ES-I3 (cell line): Measurements from ENCODE around the gene LAIR2.

Experiments used
- H3K36me3 ChIP-seq: 2 replicates; pipeline ENCODE4 v1.6.1; 2013; ENCODE audit warnings: mild to moderate bottlenecking, low read length, control low read depth, moderate library complexity; ENCODE audit not compliant: insufficient read depth
- H3K4me1 ChIP-seq: 2 replicates; pipeline ENCODE4 v1.6.1; 2013; ENCODE audit warnings: mild to moderate bottlenecking, control low read depth, low read length; ENCODE audit not compliant: insufficient read depth
- H3K9ac ChIP-seq: 2 replicates; pipeline ENCODE4 v1.6.1; 2013; ENCODE audit warnings: low read depth, mild to moderate bottlenecking, low read length, moderate library complexity
- H3K9me3 ChIP-seq: 2 replicates; pipeline ENCODE4 v1.6.1; 2013; ENCODE audit warnings: mild to moderate bottlenecking, low read length, moderate library complexity; ENCODE audit not compliant: control insufficient read depth, insufficient read depth

Gene LAIR2

GRCh38 chr19:54502518-54503048 lies at the start of gene LAIR2:
LAIR2 (plus strand) TSS chr19:54502831; CDS start chr19:54502919, 88 bp downstream.
- H3K4me1 ChIP-seq = no peaks in the 10 kb centered on the region
- no peaks in the 10 kb centered on the region for H3K36me3 ChIP-seq
- no peak within 1 kb of the TSS for H3K9ac ChIP-seq
- no peaks in the 10 kb centered on the region for H3K9me3 ChIP-seq

GRCh38 chr19:54453921-54454780 lies 48.5 kb upstream of the LAIR2 start:
- Histone ChIP-seq H3K9ac (no peak overlapping the region), H3K36me3 (peaks cover 25% of the 10 kb centered on the region), H3K9me3 (no peaks in the 10 kb centered on the region), H3K4me1 (peaks cover 5% of the 10 kb centered on the region; the same call in 1 of the 2 replicates)

GRCh38 chr19:54454781-54455675 lies 47.6 kb upstream of the LAIR2 start:
- Histone ChIP-seq H3K9me3 (no peaks in the 10 kb centered on the region), H3K4me1 (peaks cover 5% of the 10 kb centered on the region; the same call in 1 of the 2 replicates), H3K36me3 (peaks cover 25% of the 10 kb centered on the region), H3K9ac (no peak overlapping the region)

GRCh38 chr19:54455786-54456422 lies 46.7 kb upstream of the LAIR2 start:
- Histone ChIP-seq H3K4me1 (no peaks in the 10 kb centered on the region), H3K36me3 (peaks cover 25% of the 10 kb centered on the region), H3K9ac (no peak overlapping the region), H3K9me3 (no peaks in the 10 kb centered on the region)

- Histone ChIP-seq H3K36me3 (peaks cover 25% of the 10 kb centered on the region), H3K9me3 (no peaks in the 10 kb centered on the region), H3K4me1 (no peaks in the 10 kb centered on the region; the same call in 1 of the 2 replicates), H3K9ac (no peak overlapping the region)
Measured at GRCh38 chr19:54456423-54457373, 45.9 kb upstream of the LAIR2 start.

- Histone ChIP-seq H3K9ac (no peak overlapping the region), H3K36me3 (peaks cover 16% of the 10 kb centered on the region), H3K4me1 (peaks cover 7% of the 10 kb centered on the region; the same call in 1 of the 2 replicates), H3K9me3 (no peaks in the 10 kb centered on the region)
Measured at GRCh38 chr19:54457773-54458647, 44.6 kb upstream of the LAIR2 start.

GRCh38 chr19:54458648-54459281 lies 43.9 kb upstream of the LAIR2 start:
- no peaks in the 10 kb centered on the region for H3K9me3 ChIP-seq
- H3K9ac ChIP-seq = no peak overlapping the region
- peaks cover 14% of the 10 kb centered on the region for H3K36me3 ChIP-seq
- peaks cover 7% of the 10 kb centered on the region; the same call in 1 of the 2 replicates for H3K4me1 ChIP-seq

GRCh38 chr19:54459282-54460229 lies 43.1 kb upstream of the LAIR2 start:
- Histone ChIP-seq H3K4me1 (peaks cover 7% of the 10 kb centered on the region; the same call in 1 of the 2 replicates), H3K36me3 (peaks cover 13% of the 10 kb centered on the region), H3K9me3 (no peaks in the 10 kb centered on the region), H3K9ac (no peak overlapping the region)

- Histone ChIP-seq H3K4me1 (peaks cover 7% of the 10 kb centered on the region; the same call in 1 of the 2 replicates), H3K9ac (no peak overlapping the region), H3K36me3 (peaks cover 6% of the 10 kb centered on the region), H3K9me3 (no peaks in the 10 kb centered on the region)
Measured at GRCh38 chr19:54460230-54461005, 42.2 kb upstream of the LAIR2 start.

- H3K36me3 ChIP-seq = peaks cover 6% of the 10 kb centered on the region
- no peaks in the 10 kb centered on the region for H3K9me3 ChIP-seq
- H3K9ac ChIP-seq = no peak overlapping the region
- H3K4me1 ChIP-seq = peaks cover 7% of the 10 kb centered on the region; the same call in 1 of the 2 replicates
Measured at GRCh38 chr19:54461210-54461609, 41.4 kb upstream of the LAIR2 start.

- peaks cover 7% of the 10 kb centered on the region; the same call in 1 of the 2 replicates for H3K4me1 ChIP-seq
- peaks cover 6% of the 10 kb centered on the region for H3K36me3 ChIP-seq
- no peaks in the 10 kb centered on the region for H3K9me3 ChIP-seq
- H3K9ac ChIP-seq = 0 out of 2 replicates have a peak overlapping the region, but pooled peaks have one; percentile 98
Measured at GRCh38 chr19:54461613-54462012, 41.0 kb upstream of the LAIR2 start.
